Measurements from ENCODE around the gene SLC25A31. TPM values are rescaled to one million over a fixed set of nuclear protein-coding genes. Genes with fewer than 3 reads are reported as not detected.

SLC25A31 gene
- polyA plus RNA-seq, 1 experiment = not detected

DNA sequence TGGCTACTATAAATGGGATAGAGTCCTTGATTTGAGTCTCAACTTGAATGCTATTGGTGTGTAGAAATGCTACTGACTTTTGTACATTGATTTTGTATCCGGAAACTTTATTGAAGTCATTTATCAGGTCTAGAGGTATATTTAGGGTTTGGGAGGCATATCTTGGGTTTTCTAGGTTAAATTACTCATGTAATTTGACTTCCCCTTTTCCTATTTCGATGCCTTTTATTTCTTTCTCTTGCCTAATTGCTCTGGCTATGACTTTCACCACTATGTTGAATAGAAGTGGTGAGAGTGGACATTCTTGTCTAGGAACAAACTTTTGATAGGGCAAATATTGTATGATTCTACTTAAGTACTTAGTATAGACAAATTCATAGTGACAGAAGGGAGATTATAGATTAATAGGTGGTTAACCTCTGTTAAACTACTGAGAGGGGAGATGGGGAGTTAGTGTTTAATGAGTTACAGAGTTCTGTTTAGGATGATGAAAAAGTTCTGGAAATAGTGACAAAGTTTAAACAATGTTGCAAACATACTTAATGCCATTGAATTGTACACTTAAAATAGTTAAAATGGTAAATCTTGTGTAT, 29.1 kb downstream of the SLC25A31 start:
- Histone ChIP-seq H3K27me3 (ENCODE audit: control insufficient read depth, insufficient read depth, low read length) (no peaks in the 10 kb centered on the region), H3K4me3 (ENCODE audit: low read depth, low read length) (no peak overlapping the region), H3K27ac (ENCODE audit: low read depth, low read length) (no peak overlapping the region), H3K9me3 (ENCODE audit: control insufficient read depth, insufficient read depth, low read length) (no peaks in the 10 kb centered on the region)
- CTCF ChIA-PET = no interaction called here
- POLR2A ChIA-PET = no interaction called here
- DNase-seq (ENCODE audit: low read depth, low spot score) = no peak
- TF ChIP-seq, protein P1, sequence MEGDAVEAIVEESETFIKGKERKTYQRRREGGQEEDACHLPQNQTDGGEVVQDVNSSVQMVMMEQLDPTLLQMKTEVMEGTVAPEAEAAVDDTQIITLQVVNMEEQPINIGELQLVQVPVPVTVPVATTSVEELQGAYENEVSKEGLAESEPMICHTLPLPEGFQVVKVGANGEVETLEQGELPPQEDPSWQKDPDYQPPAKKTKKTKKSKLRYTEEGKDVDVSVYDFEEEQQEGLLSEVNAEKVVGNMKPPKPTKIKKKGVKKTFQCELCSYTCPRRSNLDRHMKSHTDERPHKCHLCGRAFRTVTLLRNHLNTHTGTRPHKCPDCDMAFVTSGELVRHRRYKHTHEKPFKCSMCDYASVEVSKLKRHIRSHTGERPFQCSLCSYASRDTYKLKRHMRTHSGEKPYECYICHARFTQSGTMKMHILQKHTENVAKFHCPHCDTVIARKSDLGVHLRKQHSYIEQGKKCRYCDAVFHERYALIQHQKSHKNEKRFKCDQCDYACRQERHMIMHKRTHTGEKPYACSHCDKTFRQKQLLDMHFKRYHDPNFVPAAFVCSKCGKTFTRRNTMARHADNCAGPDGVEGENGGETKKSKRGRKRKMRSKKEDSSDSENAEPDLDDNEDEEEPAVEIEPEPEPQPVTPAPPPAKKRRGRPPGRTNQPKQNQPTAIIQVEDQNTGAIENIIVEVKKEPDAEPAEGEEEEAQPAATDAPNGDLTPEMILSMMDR (IDR thresholded peaks at IDR 0.05; ENCODE audit: low read depth, low read length) = no peak

DNA sequence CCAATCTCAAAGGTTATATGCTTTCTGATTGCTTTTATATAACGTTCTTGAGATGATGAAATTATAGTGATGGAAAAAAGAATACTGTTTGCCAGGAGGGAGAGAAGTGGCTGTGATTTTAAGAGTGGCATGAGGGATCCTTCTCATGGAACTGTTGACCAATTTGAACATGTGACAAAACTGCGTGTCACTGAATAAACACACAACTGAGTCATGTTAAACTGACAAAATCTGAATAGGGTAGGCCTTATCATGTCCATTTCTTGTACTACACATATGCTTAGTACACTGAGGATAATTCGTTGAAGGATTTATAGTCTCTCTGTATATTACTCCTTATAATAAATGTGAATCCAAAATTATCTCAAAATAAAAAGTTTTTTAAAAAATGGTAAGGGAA, 29.7 kb downstream of the SLC25A31 start:
- H3K9me3 ChIP-seq (ENCODE audit: control insufficient read depth, insufficient read depth, low read length) = no peaks in the 10 kb centered on the region
- ChIA-PET CTCF (no interaction called here), POLR2A (no interaction called here)
- no peak overlapping the region for H3K27ac ChIP-seq (ENCODE audit: low read depth, low read length)
- H3K4me3 ChIP-seq (ENCODE audit: low read depth, low read length) = no peak overlapping the region
- TF ChIP-seq, protein P1 (IDR thresholded peaks at IDR 0.05; ENCODE audit: low read depth, low read length) = no peak
- DNase-seq (ENCODE audit: low read depth, low spot score) = no peak
- no peaks in the 10 kb centered on the region for H3K27me3 ChIP-seq (ENCODE audit: control insufficient read depth, insufficient read depth, low read length)

DNA sequence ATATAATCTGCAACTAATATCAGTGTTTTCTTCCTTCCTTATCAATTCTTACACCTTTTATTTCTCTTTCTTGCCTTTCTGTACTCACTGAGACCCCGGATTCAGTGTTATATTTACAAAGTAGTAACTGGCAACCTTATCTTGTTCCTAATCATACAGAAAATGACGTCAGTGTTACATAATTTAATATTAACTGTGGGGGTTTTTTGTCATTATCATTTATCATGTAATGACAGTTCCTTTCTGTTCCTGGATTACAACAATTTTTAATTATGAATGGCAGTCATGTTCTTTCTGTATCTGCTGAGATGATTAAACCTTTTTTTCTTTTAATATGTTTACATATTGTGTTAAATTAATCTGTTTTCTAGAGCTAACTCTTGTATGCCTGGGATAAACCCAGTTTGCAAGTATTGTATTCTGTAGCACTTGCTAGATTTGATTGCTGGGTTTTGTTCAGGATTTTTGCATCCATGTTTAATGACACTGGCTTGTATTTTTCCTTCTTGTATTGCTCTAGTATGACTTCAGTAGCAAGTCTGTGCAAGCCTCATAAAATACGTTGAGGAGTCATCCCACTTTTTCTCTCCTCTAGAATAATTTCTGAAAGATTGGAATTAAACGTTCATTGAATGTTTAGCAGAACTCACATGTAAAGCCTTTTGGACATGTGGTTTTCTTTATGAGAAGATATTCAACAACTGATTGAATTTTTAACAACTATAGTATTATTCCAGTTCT, 41.5 kb downstream of the SLC25A31 start:
- H3K9me3 ChIP-seq (ENCODE audit: control insufficient read depth, insufficient read depth, low read length) = no peaks in the 10 kb centered on the region
- H3K27ac ChIP-seq (ENCODE audit: low read depth, low read length) = no peak overlapping the region
- TF ChIP-seq, protein P1 (IDR thresholded peaks at IDR 0.05; ENCODE audit: low read depth, low read length) = no peak
- H3K27me3 ChIP-seq (ENCODE audit: control insufficient read depth, insufficient read depth, low read length) = no peaks in the 10 kb centered on the region
- DNase-seq (ENCODE audit: low read depth, low spot score) = no peak
- no peak overlapping the region for H3K4me3 ChIP-seq (ENCODE audit: low read depth, low read length)
- ChIA-PET POLR2A (no interaction called here), CTCF (no interaction called here)

DNA sequence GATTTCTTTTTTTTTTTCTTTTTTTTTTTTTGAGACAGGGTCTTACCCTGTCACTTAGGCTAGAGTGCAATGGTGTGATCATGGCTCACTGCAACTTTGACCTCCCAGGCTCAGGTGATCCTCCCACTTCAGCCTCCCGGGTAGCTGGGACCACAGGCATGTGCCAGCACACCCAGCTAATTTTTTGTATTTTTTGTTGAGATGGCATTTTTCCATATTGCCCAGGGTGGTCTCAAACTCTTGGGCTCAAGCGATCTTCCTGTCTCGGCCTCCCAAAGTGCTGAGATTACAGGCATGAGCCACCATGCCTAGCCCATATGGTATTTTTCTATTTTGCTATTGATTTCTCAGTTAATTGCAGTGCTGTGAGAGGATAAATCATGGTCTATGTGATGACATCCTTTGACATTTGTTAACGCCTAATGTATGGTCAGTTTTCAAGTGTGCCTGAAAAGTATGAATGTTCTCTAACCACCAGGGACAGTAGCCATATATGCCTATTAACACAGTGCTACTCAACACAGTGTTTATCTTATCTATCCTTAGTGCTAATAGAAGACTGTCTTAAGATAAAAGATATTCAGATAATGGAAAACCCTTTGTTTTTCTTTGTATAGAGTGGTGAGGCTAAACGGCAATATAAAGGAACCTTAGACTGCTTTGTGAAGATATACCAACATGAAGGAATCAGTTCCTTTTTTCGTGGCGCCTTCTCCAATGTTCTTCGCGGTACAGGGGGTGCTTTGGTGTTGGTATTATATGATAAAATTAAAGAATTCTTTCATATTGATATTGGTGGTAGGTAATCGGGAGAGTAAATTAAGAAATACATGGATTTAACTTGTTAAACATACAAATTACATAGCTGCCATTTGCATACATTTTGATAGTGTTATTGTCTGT, 42.8 kb downstream of the SLC25A31 start:
- no peak overlapping the region for H3K4me3 ChIP-seq (ENCODE audit: low read depth, low read length)
- CTCF ChIA-PET = no interaction called here
- POLR2A ChIA-PET = no interaction called here
- DNase-seq (ENCODE audit: low read depth, low spot score) = no peak
- H3K27ac ChIP-seq (ENCODE audit: low read depth, low read length) = no peak overlapping the region
- TF ChIP-seq, protein P1 (IDR thresholded peaks at IDR 0.05; ENCODE audit: low read depth, low read length) = no peak
- H3K9me3 ChIP-seq (ENCODE audit: control insufficient read depth, insufficient read depth, low read length) = no peaks in the 10 kb centered on the region
- no peaks in the 10 kb centered on the region for H3K27me3 ChIP-seq (ENCODE audit: control insufficient read depth, insufficient read depth, low read length)

Measured in AG04450 (cell line).